Colonic mucosa (tissue), 4 donors: ENCODE data around the gene ADIPOR1. TPM values are rescaled to one million over a fixed set of nuclear protein-coding genes. Genes with fewer than 3 reads are reported as not detected.
"Not testable (repeated sequence)": the region's sequence is repeated elsewhere in the genome, so short reads cannot be mapped to it uniquely, and the experiment has no call there.

Experiments used
- DNase-seq: peaks from one replicate; pipeline ENCODE4 v3.0.0-alpha.2; 2020
- H3K27ac ChIP-seq: fragments of 200-600 bp; one replicate; pipeline ENCODE4 v1.8.0; 2021
- H3K27me3 ChIP-seq: fragments of 200-600 bp; one replicate; pipeline ENCODE4 v1.8.0; 2021
- H3K36me3 ChIP-seq: fragments of 200-600 bp; one replicate; pipeline ENCODE4 v1.8.0; 2021
- H3K4me1 ChIP-seq: fragments of 200-600 bp; one replicate; pipeline ENCODE4 v1.8.0; 2021; ENCODE audit warnings: mild to moderate bottlenecking
- H3K4me3 ChIP-seq: fragments of 200-600 bp; one replicate; pipeline ENCODE4 v1.8.0; 2021
- H3K9ac ChIP-seq, 2 donors: one replicate each; pipeline ENCODE4 v1.7.0; 2013; ENCODE audit warnings: control low read depth in 2 of 2, low read depth in 2 of 2, low read length in 2 of 2
- H3K9me3 ChIP-seq: fragments of 200-600 bp; one replicate; pipeline ENCODE4 v1.8.0; 2021
- intact Hi-C: fragments of 100-400 bp; cut with DNase I; formaldehyde crosslinking; loops from one replicate; pipeline ENCODE4 v1.14.1; 2022
- total RNA-seq, 2 donors: library from RNA; stranded (reverse); fragmentation: NEBNext Ultra II Directional in 1 of 2; extraction: Animal tissue kit (Norgen Biotek cat#: 25700) in 1 of 2; gene quantifications; one replicate each; pipeline ENCODE4 v1.2.1, GENCODE V29; 2021
- TF ChIP-seq, protein P1 (sequence below): fragments of 200-600 bp; IDR thresholded peaks from one replicate; pipeline ENCODE4 v1.8.0; 2022; ENCODE audit warnings: antibody characterized with exemption, mild to moderate bottlenecking
- donor health status: healthy.
- donor health status: DM: no; HTN: no; CAD: no.
- donor health status: DM: no; HTN: no; CAD: no.

The ADIPOR1 gene
- total RNA-seq, 2 donors from 2014 or later, result 82.1 to 82.7 TPM

DNA sequence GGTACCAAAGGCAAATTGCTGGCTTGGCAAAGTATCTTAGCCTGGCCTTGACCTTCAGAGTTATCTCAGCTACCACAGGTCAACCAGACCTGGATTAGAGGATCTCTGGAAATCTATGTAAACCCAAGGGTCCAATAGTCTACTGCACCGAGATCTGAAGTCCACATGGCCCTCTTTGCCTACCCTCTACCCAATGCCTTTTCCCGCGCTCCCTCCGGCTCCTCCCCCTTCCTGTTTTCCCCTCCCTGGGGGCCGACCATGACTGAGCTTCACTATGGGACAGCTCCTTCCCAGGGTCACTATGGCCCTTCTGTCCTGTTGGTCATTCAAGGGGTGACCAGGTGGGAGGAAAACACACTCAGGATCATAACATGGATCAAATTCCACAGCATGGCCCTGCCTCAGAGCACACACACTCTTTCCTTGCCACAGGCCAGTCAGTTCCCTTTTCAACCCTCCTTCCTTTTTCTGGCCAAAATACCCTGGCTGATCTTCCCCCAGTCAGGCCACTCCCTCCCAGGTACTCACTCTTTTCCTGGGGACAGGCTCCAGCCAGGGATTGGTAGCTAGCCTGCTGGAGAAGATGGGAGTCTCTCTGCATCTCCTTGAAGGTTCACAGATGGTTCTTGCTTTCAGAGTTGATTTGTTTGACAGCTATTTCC, 29.9 kb upstream of the ADIPOR1 start:
- no peak for DNase-seq
- no peak overlapping the region for H3K9ac ChIP-seq
- no peak overlapping the region for H3K4me3 ChIP-seq
- H3K27ac ChIP-seq, result no peak overlapping the region
- no peaks in the 10 kb centered on the region for H3K4me1 ChIP-seq
- intact Hi-C loops, result no loop called here
- no peaks in the 10 kb centered on the region for H3K36me3 ChIP-seq
- H3K27me3 ChIP-seq, result no peaks in the 10 kb centered on the region
- TF ChIP-seq, protein P1, sequence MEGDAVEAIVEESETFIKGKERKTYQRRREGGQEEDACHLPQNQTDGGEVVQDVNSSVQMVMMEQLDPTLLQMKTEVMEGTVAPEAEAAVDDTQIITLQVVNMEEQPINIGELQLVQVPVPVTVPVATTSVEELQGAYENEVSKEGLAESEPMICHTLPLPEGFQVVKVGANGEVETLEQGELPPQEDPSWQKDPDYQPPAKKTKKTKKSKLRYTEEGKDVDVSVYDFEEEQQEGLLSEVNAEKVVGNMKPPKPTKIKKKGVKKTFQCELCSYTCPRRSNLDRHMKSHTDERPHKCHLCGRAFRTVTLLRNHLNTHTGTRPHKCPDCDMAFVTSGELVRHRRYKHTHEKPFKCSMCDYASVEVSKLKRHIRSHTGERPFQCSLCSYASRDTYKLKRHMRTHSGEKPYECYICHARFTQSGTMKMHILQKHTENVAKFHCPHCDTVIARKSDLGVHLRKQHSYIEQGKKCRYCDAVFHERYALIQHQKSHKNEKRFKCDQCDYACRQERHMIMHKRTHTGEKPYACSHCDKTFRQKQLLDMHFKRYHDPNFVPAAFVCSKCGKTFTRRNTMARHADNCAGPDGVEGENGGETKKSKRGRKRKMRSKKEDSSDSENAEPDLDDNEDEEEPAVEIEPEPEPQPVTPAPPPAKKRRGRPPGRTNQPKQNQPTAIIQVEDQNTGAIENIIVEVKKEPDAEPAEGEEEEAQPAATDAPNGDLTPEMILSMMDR, result no peak
- H3K9me3 ChIP-seq, result no peaks in the 10 kb centered on the region

DNA sequence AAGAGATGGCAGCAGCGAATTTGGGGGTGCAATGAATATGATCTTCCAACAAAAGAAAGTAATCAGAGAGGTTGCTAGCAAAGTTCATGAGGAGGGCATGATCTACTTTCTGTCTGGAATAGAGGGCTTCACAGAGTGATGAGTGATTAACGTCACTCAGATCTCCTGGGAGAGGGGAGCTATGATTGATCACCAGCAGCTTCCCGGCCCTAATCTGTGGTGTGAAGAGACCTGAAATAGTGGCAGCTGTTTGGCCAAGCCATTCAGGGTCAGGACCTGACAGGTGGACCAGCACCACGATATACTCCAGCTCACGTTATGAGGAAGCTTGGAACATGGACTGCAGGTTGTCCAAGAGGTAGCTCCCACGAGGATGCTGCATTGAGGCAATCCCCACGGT, 29.1 kb upstream of the ADIPOR1 start:
- Histone ChIP-seq H3K4me1 (no peaks in the 10 kb centered on the region), H3K4me3 (no peak overlapping the region), H3K36me3 (no peaks in the 10 kb centered on the region), H3K27ac (no peak overlapping the region), H3K27me3 (no peaks in the 10 kb centered on the region), H3K9me3 (no peaks in the 10 kb centered on the region), H3K9ac (no peak overlapping the region)
- intact Hi-C loops, result no loop called here
- no peak for DNase-seq
- TF ChIP-seq, protein P1, result no peak

DNA sequence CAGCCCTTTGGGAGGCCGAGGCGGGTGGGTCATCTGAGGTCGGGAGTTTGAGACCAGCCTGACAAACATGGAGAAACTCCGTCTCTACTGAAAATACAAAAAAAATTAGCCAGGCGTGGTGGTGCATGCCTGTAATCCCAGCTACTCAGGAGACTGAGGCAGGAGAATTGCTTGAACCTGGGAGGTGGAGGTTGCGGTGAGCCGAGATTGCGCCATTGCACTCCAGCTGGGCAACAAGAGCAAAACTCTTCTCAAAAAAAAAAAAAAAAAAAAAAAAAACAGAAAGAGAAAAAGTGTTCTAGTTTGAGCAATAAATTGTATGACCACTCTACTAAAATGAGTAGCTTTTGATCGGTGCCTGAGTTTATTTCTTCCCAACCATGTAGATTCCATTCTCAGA, 28.0 kb upstream of the ADIPOR1 start:
- H3K27ac ChIP-seq, H3K9me3 ChIP-seq, H3K4me1 ChIP-seq, DNase-seq, H3K9ac ChIP-seq, intact Hi-C loops, H3K4me3 ChIP-seq, H3K36me3 ChIP-seq, H3K27me3 ChIP-seq: not testable (repeated sequence)

DNA sequence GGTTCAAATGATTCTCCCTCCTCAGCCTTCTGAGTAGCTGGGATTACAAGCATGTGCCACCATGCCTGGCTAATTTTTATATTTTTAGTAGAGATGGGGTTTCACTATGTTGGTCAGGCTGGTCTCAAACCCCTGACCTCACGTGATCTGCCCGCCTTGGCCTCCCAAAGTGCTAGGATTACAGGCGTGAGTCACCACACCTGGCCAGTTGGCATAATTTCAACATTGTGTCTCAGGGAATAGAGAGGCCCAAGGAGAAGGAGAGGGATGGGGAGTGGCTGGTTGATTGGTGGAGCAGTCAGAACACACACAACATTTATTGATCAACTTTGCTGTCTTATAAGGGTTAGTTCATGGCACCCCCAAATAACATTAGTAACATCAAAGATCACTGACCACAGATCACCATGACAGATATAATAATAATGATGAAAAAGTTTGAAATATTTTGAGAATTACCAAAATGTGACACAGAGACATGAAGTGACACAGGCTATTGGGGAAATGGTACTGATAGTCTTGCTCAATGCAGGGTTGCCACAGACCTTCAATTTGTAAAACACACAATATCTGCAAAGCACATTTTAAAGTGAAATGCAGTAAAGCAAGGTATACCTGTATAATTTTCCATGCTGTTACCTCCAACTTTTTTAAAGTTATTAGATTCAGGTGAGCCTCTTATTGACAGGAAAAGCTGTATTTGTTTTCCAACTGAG, 24.8 kb upstream of the ADIPOR1 start:
- H3K27ac ChIP-seq, result no peak overlapping the region
- TF ChIP-seq, protein P1, result no peak
- no peak overlapping the region for H3K4me3 ChIP-seq
- H3K9me3 ChIP-seq, result no peaks in the 10 kb centered on the region
- intact Hi-C loops, result no loop called here
- H3K27me3 ChIP-seq, result no peaks in the 10 kb centered on the region
- no peak for DNase-seq
- no peaks in the 10 kb centered on the region for H3K4me1 ChIP-seq
- no peaks in the 10 kb centered on the region for H3K36me3 ChIP-seq
- H3K9ac ChIP-seq, result no peak overlapping the region

DNA sequence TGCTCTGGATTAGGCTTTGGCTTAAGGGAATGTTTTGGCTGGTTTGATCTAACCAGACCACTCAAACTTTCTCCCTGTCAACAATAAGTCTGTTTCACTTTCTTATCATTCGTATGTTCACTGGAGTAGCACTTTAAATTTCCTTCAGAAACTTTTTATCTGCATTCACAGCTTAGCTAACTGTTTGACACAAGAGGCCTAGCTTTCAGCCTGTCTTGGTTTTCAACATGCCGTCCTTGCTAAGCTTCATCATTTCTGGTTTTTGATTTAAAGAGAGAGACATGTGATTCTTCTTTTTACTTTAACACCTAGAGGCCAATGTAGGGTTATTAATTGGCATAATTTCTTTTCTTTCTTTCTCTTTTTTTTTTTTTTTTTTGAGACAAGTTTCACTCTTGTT, 23.8 kb upstream of the ADIPOR1 start:
- H3K9me3 ChIP-seq, result no peaks in the 10 kb centered on the region
- H3K4me3 ChIP-seq, result no peak overlapping the region
- H3K36me3 ChIP-seq, result no peaks in the 10 kb centered on the region
- no peaks in the 10 kb centered on the region for H3K4me1 ChIP-seq
- H3K9ac ChIP-seq, result no peak overlapping the region
- TF ChIP-seq, protein P1, result no peak
- no peak for DNase-seq
- no peak overlapping the region for H3K27ac ChIP-seq
- H3K27me3 ChIP-seq, result no peaks in the 10 kb centered on the region
- intact Hi-C loops, result no loop called here

DNA sequence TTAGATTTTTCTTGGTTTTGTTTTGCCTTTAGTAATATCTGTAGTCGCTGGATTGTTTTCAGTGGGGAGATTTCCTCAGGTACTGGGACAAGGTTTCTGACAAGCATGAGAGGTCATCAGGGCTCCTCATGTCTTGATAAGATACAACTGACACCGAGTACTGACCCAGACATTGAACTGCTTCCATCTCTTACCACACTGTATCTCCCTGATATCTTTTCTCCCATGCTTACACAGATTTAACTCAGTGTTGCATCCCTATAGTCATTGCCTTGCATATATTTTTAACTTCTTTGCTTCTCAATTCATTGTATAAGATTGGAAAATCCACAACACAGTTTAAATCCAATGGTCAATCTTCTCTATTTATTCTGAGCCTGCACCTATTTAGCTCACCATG, 21.3 kb upstream of the ADIPOR1 start:
- TF ChIP-seq, protein P1, result no peak
- Histone ChIP-seq H3K4me3 (no peak overlapping the region), H3K27ac (no peak overlapping the region), H3K4me1 (no peaks in the 10 kb centered on the region), H3K9ac (no peak overlapping the region), H3K9me3 (no peaks in the 10 kb centered on the region), H3K27me3 (no peaks in the 10 kb centered on the region), H3K36me3 (no peaks in the 10 kb centered on the region)
- DNase-seq, result no peak
- intact Hi-C loops, result no loop called here
